Measurements from ENCODE around the gene FNTB. TPM values are rescaled to one million over a fixed set of nuclear protein-coding genes. Genes with fewer than 3 reads are reported as not detected.

FNTB gene
- total RNA-seq, 1 experiment from 2014 or later = 20.7 TPM

DNA sequence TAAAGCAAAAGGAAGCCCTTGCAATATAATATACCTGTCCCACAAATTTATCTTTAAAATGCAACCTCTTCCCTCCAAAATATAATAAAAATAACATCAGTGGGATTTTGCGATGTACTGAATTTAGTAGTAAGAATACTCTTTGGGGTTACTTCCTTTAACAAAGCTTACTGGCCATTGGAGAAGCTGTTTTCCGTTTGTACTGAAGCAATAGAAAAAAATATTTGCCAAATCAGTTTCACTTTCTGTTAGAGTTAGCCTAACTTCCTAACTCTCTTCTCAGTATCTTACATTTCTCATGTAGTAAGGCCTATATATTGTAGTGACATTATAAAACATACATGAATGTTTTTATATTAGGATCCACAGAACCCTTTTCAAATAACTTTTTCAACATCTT, 111.9 kb downstream of the FNTB start:
- Histone ChIP-seq H2BK20ac (ENCODE audit: low read depth, low read length, poor library complexity, severe bottlenecking) (no peak overlapping the region), H3K79me2 (ENCODE audit: insufficient read depth, low read length) (peaks cover 2% of the 10 kb centered on the region; the same call in 1 of the 2 replicates), H3K4me1 (ENCODE audit: insufficient read depth, low read length) (peaks cover 2% of the 10 kb centered on the region; the same call in 1 of the 2 replicates), H3K4me2 (ENCODE audit: insufficient read depth, insufficient read length, low read length) (no peak overlapping the region), H3K9ac (ENCODE audit: extremely low read depth, insufficient read length, low read length) (no peak overlapping the region), H3K27ac (ENCODE audit: insufficient read length, low read depth, low read length) (no peak overlapping the region), H4K8ac (replicated peaks; ENCODE audit: insufficient read length, low read depth, low read length) (no peak overlapping the region), H2BK15ac (ENCODE audit: low read depth, low read length) (no peak overlapping the region), H3K79me1 (ENCODE audit: insufficient read depth, low read depth, low read length, poor library complexity, severe bottlenecking) (peaks cover 9% of the 10 kb centered on the region), H4K5ac (ENCODE audit: insufficient read length, low read depth, low read length) (no peak overlapping the region), H2BK120ac (ENCODE audit: low read depth, low read length, poor library complexity, severe bottlenecking) (no peak overlapping the region), H3K18ac (ENCODE audit: insufficient read length, low read depth, low read length) (no peak overlapping the region), H3K23me2 (ENCODE audit: insufficient read length, low read depth, low read length, poor library complexity, severe bottlenecking) (peaks cover 8% of the 10 kb centered on the region), H3K9me3 (ENCODE audit: control insufficient read depth, low read depth, low read length) (no peaks in the 10 kb centered on the region), H4K91ac (ENCODE audit: insufficient read length, low read depth, low read length) (no peak overlapping the region), H2AK5ac (ENCODE audit: insufficient read length, low read length) (no peak overlapping the region), H4K20me1 (ENCODE audit: control insufficient read depth, insufficient read depth, insufficient read length) (no peaks in the 10 kb centered on the region), H3K27me3 (ENCODE audit: insufficient read depth, low read length) (no peaks in the 10 kb centered on the region), H3K14ac (ENCODE audit: insufficient read depth, low read length) (no peak overlapping the region), H3K23ac (ENCODE audit: insufficient read length, low read depth, low read length) (no peak overlapping the region), H3K4ac (ENCODE audit: low read depth, low read length) (no peak overlapping the region), H2BK5ac (ENCODE audit: insufficient read length, low read length) (no peak overlapping the region), H2AFZ (ENCODE audit: low read length) (no peak overlapping the region), H3K56ac (ENCODE audit: insufficient read length, low read depth, low read length) (no peak overlapping the region), H3T11ph (ENCODE audit: low read length) (no peak overlapping the region), H2BK12ac (ENCODE audit: insufficient read length, low read depth, low read length) (no peak overlapping the region)
- Mint-ChIP-seq H3K4me1 (peaks cover 39 to 40% of the 10 kb centered on the region in 2 experiments), H3K4me3 (no peak overlapping the region), H3K36me3 (ENCODE audit: insufficient read depth in 1 of 3, low read depth in 3 of 3) (peaks cover 11 to 41% (median 27%) of the 10 kb centered on the region in 3 experiments), H3K27me3 (ENCODE audit: low read depth) (peaks cover 4% of the 10 kb centered on the region), H3K27ac (no peak overlapping the region), H3K9me3 (no peaks in the 10 kb centered on the region)
- no peak for DNase-seq
- TF ChIP-seq, protein P1, sequence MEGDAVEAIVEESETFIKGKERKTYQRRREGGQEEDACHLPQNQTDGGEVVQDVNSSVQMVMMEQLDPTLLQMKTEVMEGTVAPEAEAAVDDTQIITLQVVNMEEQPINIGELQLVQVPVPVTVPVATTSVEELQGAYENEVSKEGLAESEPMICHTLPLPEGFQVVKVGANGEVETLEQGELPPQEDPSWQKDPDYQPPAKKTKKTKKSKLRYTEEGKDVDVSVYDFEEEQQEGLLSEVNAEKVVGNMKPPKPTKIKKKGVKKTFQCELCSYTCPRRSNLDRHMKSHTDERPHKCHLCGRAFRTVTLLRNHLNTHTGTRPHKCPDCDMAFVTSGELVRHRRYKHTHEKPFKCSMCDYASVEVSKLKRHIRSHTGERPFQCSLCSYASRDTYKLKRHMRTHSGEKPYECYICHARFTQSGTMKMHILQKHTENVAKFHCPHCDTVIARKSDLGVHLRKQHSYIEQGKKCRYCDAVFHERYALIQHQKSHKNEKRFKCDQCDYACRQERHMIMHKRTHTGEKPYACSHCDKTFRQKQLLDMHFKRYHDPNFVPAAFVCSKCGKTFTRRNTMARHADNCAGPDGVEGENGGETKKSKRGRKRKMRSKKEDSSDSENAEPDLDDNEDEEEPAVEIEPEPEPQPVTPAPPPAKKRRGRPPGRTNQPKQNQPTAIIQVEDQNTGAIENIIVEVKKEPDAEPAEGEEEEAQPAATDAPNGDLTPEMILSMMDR (conservative IDR thresholded peaks at IDR 0.05) = no peak
- no CpG with 5 or more reads among the region's 2 CpGs for WGBS (ENCODE audit: extremely low coverage, insufficient read length, low lambda C conversion rate)

All from H9 (cell line).